Breast epithelium (tissue), 4 donors: Measurements from ENCODE around the gene RNF141. TPM values are rescaled to one million over a fixed set of nuclear protein-coding genes. Genes with fewer than 3 reads are reported as not detected.
A peak's percentile ranks its signal among the peaks of the same experiment; 100 is the strongest.

Experiments
- DNase-seq, 2 donors: peaks; one replicate each; pipeline ENCODE4 v3.0.0-alpha.2; 2019; ENCODE audit warnings: low spot score in 2 of 2
- H3K27ac ChIP-seq, 2 donors: fragments of 200-600 bp; sonication (generic) in 1 of 2; one replicate each; pipeline ENCODE4 v1.5.1; 2016 to 2019; ENCODE audit warnings: mild to moderate bottlenecking in 1 of 2
- H3K27me3 ChIP-seq, 2 donors: fragments of 200-600 bp; sonication (generic) in 1 of 2; one replicate each; pipeline versions ENCODE4 v1.5.1 to v1.6.0; 2017 to 2019; ENCODE audit warnings: control low read depth in 1 of 2, mild to moderate bottlenecking in 1 of 2
- H3K36me3 ChIP-seq: fragments of 200-600 bp; one replicate; pipeline ENCODE4 v1.5.1; 2019
- H3K4me1 ChIP-seq, 2 donors: fragments of 200-600 bp; sonication (generic); one replicate each; pipeline ENCODE4 v1.5.1; 2016 to 2019; ENCODE audit warnings: control low read depth in 1 of 2
- H3K4me3 ChIP-seq, 3 donors: fragments of 200-600 bp; sonication (generic); 1 replicate in 2 of 3; 2 replicates in 1 of 3; pipeline ENCODE4 v1.5.1; 2016 to 2019; ENCODE audit warnings: mild to moderate bottlenecking in 3 of 3, moderate library complexity in 2 of 3
- H3K9me3 ChIP-seq, 2 donors: fragments of 200-600 bp; sonication (generic) in 1 of 2; one replicate each; pipeline ENCODE4 v1.5.1; 2016 to 2019; ENCODE audit warnings: control low read depth in 1 of 2
- CTCF ChIP-seq, 3 donors: fragments of 450-650 bp; IDR thresholded peaks; one replicate each; pipeline ENCODE4 v1.5.1; 2016 to 2017; ENCODE audit warnings: antibody characterized with exemption in 3 of 3, mild to moderate bottlenecking in 3 of 3, moderate library complexity in 3 of 3
- POLR2A ChIP-seq: fragments of 450-650 bp; IDR thresholded peaks from one replicate; pipeline ENCODE4 v1.6.1; 2016; ENCODE audit warnings: antibody characterized with exemption, mild to moderate bottlenecking, moderate library complexity
- POLR2AphosphoS5 ChIP-seq, 3 donors: sonication (generic); formaldehyde crosslinking; IDR thresholded peaks; one replicate each; pipeline ENCODE4 v1.6.1; 2017; ENCODE audit warnings: antibody characterized with exemption in 3 of 3
- intact Hi-C: fragments of 100-400 bp; cut with DNase I; formaldehyde crosslinking; loops from one replicate; pipeline ENCODE4 v1.15.1; 2023; ENCODE audit warnings: low total_unique reads
- total RNA-seq, 3 donors: library from RNA; depleted of rRNA; stranded (reverse); fragments of >200 nt; gene quantifications; one replicate each; pipeline ENCODE4 v1.1.0, GENCODE V29; 2016

Gene RNF141
- total RNA-seq, 3 donors from 2014 or later: 31.1 to 54.1 (median 45.8) TPM

- Histone ChIP-seq H3K9me3 (no peaks in the 10 kb centered on the region), H3K27ac (no peak overlapping the region), H3K27me3 (no peaks in the 10 kb centered on the region), H3K36me3 (no peaks in the 10 kb centered on the region), H3K4me3 (no peak overlapping the region), H3K4me1 (no peaks in the 10 kb centered on the region)
- DNase-seq: peak in 1 of 2 donors; percentile 36
- TF ChIP-seq POLR2AphosphoS5 (IDR thresholded peaks at IDR 0.05) (no peak), POLR2A (no peak), CTCF (IDR thresholded peaks at IDR 0.05) (no peak)
- intact Hi-C loops: loop anchor here (2.0 kb wide), 1 partner anchor 40 kb away; the partner anchor contains the start of gene AMPD3
Observed at GRCh38 chr11:10494636-10495463, 46.1 kb downstream of the RNF141 start.

- Histone ChIP-seq H3K27ac (no peak overlapping the region), H3K27me3 (no peaks in the 10 kb centered on the region), H3K4me3 (no peak overlapping the region), H3K9me3 (no peaks in the 10 kb centered on the region), H3K36me3 (no peaks in the 10 kb centered on the region), H3K4me1 (no peaks in the 10 kb centered on the region)
- intact Hi-C loops: no loop called here
- no peak for TF ChIP-seq CTCF (IDR thresholded peaks at IDR 0.05)
- no peak for TF ChIP-seq POLR2AphosphoS5 (IDR thresholded peaks at IDR 0.05)
- no peak for TF ChIP-seq POLR2A
- peak in 1 of 2 donors; percentile 28 for DNase-seq
Observed at GRCh38 chr11:10493041-10493663, 47.8 kb downstream of the RNF141 start.

- no peak for DNase-seq
- H3K9me3 ChIP-seq: no peaks in the 10 kb centered on the region
- H3K27ac ChIP-seq: no peak overlapping the region
- H3K4me3 ChIP-seq: no peak overlapping the region
- H3K4me1 ChIP-seq: no peaks in the 10 kb centered on the region
- TF ChIP-seq POLR2AphosphoS5 (IDR thresholded peaks at IDR 0.05): no peak
- intact Hi-C loops: no loop called here
- no peaks in the 10 kb centered on the region for H3K27me3 ChIP-seq
- H3K36me3 ChIP-seq: no peaks in the 10 kb centered on the region
Observed at GRCh38 chr11:10492084-10492483, 48.9 kb downstream of the RNF141 start.

GRCh38 chr11:10490398-10491241 lies 50.4 kb downstream of the RNF141 start:
- Histone ChIP-seq H3K27ac (peak overlapping the region; percentile 60 to 80), H3K36me3 (no peaks in the 10 kb centered on the region), H3K27me3 (no peaks in the 10 kb centered on the region), H3K4me1 (no peaks in the 10 kb centered on the region), H3K4me3 (no peak overlapping the region), H3K9me3 (no peaks in the 10 kb centered on the region)
- DNase-seq: peak; percentile 38 to 45
- TF ChIP-seq POLR2A (no peak), POLR2AphosphoS5 (IDR thresholded peaks at IDR 0.05) (peak in 1 of 3 donors; percentile 79)
- intact Hi-C loops: no loop called here

GRCh38 chr11:10490032-10490397 lies 51.0 kb downstream of the RNF141 start:
- no peak for TF ChIP-seq POLR2A
- no peak for TF ChIP-seq POLR2AphosphoS5 (IDR thresholded peaks at IDR 0.05)
- no peak for TF ChIP-seq CTCF (IDR thresholded peaks at IDR 0.05)
- H3K9me3 ChIP-seq: no peaks in the 10 kb centered on the region
- no peaks in the 10 kb centered on the region for H3K36me3 ChIP-seq
- H3K4me3 ChIP-seq: no peak overlapping the region
- peak overlapping the region; percentile 60 to 80 for H3K27ac ChIP-seq
- no peaks in the 10 kb centered on the region for H3K4me1 ChIP-seq
- peak in 1 of 2 donors; percentile 33 for DNase-seq
- H3K27me3 ChIP-seq: no peaks in the 10 kb centered on the region
- intact Hi-C loops: no loop called here
